Activated naive CD8-positive, alpha-beta T cell treated with anti-CD3 and anti-CD28 coated beads, Interleukin-2, amount 50 U/mL, for 24 hours (primary cell): ENCODE data around the gene OR51A7.
"Not testable (repeated sequence)": the region's sequence is repeated elsewhere in the genome, so short reads cannot be mapped to it uniquely, and the experiment has no call there.

ENCODE experiments used
- ATAC-seq: fragments of 150-1000 bp; cut with Tn5 transposase; one replicate; pipeline ENCODE4 v1.10.0; 2021
- DNase-seq: peaks from one replicate; pipeline ENCODE4 v3.0.0; 2021
- H3K27ac Mint-ChIP-seq: one replicate; pipeline ENCODE4 v1.8.0; 2021; ENCODE audit warnings: mild to moderate bottlenecking, mixed read lengths
- H3K27me3 Mint-ChIP-seq: one replicate; pipeline ENCODE4 v1.8.0; 2021; ENCODE audit warnings: mixed read lengths
- H3K36me3 Mint-ChIP-seq: one replicate; pipeline ENCODE4 v1.8.0; 2021; ENCODE audit warnings: low read depth, mixed read lengths
- H3K4me1 Mint-ChIP-seq: one replicate; pipeline ENCODE4 v1.8.0; 2021; ENCODE audit warnings: mixed read lengths
- H3K4me3 Mint-ChIP-seq: one replicate; pipeline ENCODE4 v1.8.0; 2021; ENCODE audit warnings: mild to moderate bottlenecking, moderate library complexity, mixed read lengths
- H3K9me3 Mint-ChIP-seq: one replicate; pipeline ENCODE4 v1.8.0; 2021; ENCODE audit warnings: mixed read lengths

The OR51A7 gene

DNA sequence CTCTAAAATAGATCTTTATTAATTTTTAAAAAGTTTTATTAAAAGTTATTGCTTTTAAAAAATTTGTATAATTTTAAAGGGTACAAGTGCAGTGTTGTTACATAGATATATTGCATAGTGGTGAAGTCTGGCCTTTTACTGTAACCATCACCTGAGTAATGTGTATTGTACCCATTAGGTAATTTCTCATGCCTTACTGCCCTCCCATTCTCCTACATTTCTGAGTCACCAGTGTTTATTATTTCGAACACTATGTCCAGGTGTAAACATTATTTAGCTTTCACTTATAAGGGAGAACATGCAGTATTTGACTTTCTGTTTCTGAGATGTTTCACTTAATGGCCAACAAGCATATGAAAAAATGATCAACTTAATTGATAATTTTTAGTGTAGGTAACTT is 18.2 kb downstream of the OR51A7 start:
- Mint-ChIP-seq H3K4me3 (no peak overlapping the region), H3K36me3 (no peaks in the 10 kb centered on the region), H3K4me1 (no peaks in the 10 kb centered on the region), H3K27ac (no peak overlapping the region), H3K9me3 (no peaks in the 10 kb centered on the region), H3K27me3 (no peaks in the 10 kb centered on the region)
- no peak for ATAC-seq
- DNase-seq: no peak

DNA sequence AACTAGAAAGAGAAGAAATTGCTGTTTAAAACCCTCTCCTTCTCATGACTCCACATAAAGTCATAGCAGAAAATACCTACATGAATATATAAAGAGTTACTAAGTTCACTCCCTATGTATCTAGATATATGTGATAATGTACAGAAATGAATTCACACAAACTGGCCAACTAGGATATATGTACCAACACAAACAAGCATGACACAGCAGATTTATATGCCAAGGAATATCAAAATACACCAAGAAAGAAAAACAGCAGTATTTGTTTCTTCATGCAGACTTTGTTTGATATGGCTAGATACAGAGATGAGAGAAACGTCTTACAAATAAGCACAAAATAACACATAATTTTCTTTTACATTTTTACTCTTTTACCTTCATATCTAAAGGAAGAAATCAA is 18.7 kb downstream of the OR51A7 start:
- Mint-ChIP-seq H3K4me3 (no peak overlapping the region), H3K27ac (no peak overlapping the region), H3K36me3 (no peaks in the 10 kb centered on the region), H3K9me3 (no peaks in the 10 kb centered on the region), H3K27me3 (no peaks in the 10 kb centered on the region), H3K4me1 (no peaks in the 10 kb centered on the region)
- ATAC-seq (no peak), DNase-seq (no peak)

DNA sequence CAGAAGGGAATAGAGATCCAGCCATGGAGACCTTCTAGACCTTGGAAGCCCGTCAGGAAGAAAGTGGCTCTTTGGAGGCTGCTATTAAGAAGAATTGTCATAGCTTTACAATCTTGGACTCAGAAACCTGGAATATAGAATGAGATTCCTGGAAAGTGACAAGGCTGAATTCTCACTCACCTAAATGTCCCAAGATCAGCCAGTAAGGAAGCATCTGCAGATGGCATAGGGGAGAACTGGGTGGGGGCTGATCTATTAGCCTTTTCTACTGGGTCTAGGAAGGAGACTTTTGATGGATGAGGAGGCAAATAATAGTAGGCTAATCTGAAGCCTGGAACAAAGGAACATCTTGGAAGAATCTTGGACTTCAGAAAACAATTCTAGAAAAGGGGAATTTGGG is 20.7 kb downstream of the OR51A7 start, which contains the start of gene OR51G1:
TSS of gene OR51G1 (minus strand) at position 101 of the 400 bp plus-strand sequence. CDS start at position 101, 0 bp downstream.
- Mint-ChIP-seq H3K27ac (no peak within 1 kb of the TSS), H3K36me3 (no peaks in the 10 kb centered on the region)

DNA sequence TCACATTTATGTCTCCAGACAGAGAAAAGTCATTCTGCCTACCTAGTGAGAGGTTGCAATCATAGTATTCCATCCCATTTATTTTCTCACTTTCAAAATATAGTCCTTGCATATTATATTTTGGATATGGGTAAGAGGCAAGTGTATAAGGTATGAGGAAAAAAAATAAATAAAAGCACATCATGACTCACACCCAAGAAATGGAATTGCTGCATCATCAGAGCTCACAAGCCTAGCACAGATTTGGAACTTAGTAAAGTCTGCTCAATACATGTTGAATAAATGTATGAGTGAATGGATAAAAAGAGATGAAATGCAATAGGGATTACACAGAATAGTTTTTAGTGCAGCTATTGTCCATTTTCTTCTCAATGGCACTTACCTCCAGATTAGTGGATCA is 23.0 kb downstream of the OR51A7 start:
- ATAC-seq: no peak
- Mint-ChIP-seq H3K27me3 (no peaks in the 10 kb centered on the region), H3K27ac (no peak overlapping the region), H3K4me1 (no peaks in the 10 kb centered on the region), H3K4me3 (no peak overlapping the region), H3K9me3 (no peaks in the 10 kb centered on the region), H3K36me3 (no peaks in the 10 kb centered on the region)
- DNase-seq: no peak

More for the DNA sequence above, 20.7 kb downstream of the OR51A7 start, which contains the start of gene OR51G1:
- ATAC-seq (no peak), DNase-seq (no peak)
- no peaks in the 10 kb centered on the region for H3K4me1 Mint-ChIP-seq
- no peak within 1 kb of the TSS for H3K4me3 Mint-ChIP-seq
- H3K27me3 Mint-ChIP-seq: no peaks in the 10 kb centered on the region
- H3K9me3 Mint-ChIP-seq: no peaks in the 10 kb centered on the region

DNA sequence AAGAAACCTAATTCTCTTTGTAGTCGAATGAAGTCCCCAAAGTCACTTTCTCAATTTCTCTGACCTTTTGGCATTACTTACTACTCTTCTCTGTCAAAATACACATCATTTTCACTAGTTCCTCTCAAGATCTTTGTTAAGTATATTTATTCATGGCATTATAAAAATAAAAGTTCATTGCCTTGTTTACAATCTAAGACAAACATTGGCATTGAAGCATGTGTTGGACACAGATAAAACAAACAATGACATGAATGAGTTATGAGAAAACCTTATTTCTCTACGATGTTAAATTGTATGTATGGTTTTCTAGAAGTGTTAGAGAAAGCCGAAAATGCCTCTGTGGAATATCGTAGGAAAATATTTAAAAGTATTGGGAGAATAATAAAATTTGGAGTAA is 29.2 kb downstream of the OR51A7 start:
- no peak overlapping the region for H3K4me3 Mint-ChIP-seq
- DNase-seq (no peak), ATAC-seq (no peak)
- no peaks in the 10 kb centered on the region for H3K9me3 Mint-ChIP-seq
- H3K27ac Mint-ChIP-seq: no peak overlapping the region
- H3K27me3 Mint-ChIP-seq: no peaks in the 10 kb centered on the region
- no peaks in the 10 kb centered on the region for H3K36me3 Mint-ChIP-seq
- no peaks in the 10 kb centered on the region for H3K4me1 Mint-ChIP-seq

DNA sequence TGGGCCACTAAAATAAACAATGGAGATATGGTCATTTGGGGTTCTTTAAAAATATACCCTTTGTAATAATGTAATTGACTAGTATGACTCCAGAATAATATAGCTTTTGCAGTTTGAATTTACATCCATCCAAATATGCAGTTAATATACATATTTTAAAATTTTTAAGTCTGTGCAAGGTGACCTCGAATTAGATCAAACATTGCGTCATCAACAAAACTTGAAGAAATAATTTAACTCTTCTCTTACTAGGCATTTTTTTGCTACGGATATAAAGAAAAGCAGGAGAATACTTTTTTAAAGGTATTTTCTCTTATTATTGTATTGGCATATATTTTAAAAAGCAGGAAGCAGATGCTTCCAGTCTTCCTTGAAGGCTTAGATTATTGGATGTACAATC is 33.2 kb downstream of the OR51A7 start:
- no peak for ATAC-seq

DNA sequence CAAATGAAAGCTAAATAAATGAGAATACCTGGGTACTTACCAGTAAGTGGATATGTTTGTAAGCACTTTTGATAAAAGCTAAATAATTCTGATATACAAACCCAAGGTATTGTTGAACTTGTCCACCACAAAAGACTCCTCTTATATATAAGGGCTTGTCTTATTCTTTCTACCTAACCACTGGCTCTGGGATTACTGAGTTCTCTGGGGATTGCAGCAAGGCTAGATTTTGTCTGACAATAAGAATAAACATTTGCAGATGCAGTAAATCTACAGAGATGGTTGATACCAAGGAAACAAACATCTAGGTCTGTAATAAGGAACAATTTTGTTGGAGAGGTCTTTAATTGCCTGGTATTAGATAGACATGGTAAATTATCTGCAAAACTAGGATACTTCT is 43.9 kb downstream of the OR51A7 start, which contains the start of gene OR51A4:
TSS of gene OR51A4 (minus strand) at position 101 of the 400 bp plus-strand sequence. CDS start 505 bp downstream, outside the sequence.
- ATAC-seq: no peak
- H3K27ac Mint-ChIP-seq: no peak within 1 kb of the TSS
- H3K4me1 Mint-ChIP-seq: no peaks in the 10 kb centered on the region
- H3K27me3 Mint-ChIP-seq: peaks cover 3% of the 10 kb centered on the region
- no peaks in the 10 kb centered on the region for H3K9me3 Mint-ChIP-seq
- H3K4me3 Mint-ChIP-seq: no peak within 1 kb of the TSS
- no peak for DNase-seq
- no peaks in the 10 kb centered on the region for H3K36me3 Mint-ChIP-seq

More for the DNA sequence above, 33.2 kb downstream of the OR51A7 start:
- Mint-ChIP-seq H3K27ac (no peak overlapping the region), H3K4me3 (no peak overlapping the region), H3K27me3 (no peaks in the 10 kb centered on the region), H3K36me3 (no peaks in the 10 kb centered on the region), H3K4me1 (no peaks in the 10 kb centered on the region), H3K9me3 (no peaks in the 10 kb centered on the region)
- no peak for DNase-seq

DNA sequence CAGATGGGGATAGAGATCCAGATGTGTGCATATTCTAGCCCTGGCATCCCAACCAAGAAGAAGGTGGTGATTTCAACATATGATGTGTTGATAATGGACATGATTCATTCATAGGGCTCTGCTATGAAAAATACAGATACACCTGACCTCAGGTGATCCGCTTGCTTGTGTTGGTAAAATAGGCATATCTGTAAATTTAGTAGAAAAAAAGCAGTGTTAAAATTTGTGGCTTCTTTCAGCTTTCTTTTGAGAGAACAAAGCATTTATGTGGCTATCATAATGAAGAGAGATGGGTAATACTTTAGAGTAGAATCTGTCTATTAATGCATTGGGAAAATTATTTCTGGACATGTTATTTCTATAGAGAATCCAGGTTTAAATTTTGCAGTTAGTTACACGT is 52.0 kb downstream of the OR51A7 start, which contains the start of gene OR51A2:
TSS of gene OR51A2 (minus strand) at position 101 of the 400 bp plus-strand sequence. CDS start at position 101, 0 bp downstream.
- not testable (repeated sequence) for H3K9me3 Mint-ChIP-seq, H3K4me1 Mint-ChIP-seq, H3K27ac Mint-ChIP-seq, H3K4me3 Mint-ChIP-seq, H3K36me3 Mint-ChIP-seq, ATAC-seq, DNase-seq, H3K27me3 Mint-ChIP-seq

DNA sequence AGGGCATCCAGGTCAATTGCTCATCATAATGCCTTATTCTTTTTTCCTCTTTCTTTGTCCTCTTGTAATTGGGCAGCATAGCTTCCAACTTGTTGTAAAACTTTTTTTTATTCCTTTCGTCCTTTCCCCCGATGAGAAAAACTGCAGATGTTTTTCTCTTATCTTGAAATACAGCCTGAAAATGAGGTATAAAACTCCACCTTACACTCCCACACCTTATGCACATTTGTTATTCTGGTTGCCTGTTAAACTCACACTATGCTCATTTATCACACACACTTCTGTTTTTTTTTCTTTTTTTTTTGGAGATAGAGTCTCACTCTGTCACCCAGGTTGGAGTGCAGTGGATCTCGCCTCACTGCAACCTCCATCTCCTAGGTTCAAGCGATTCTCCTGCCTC is 53.8 kb downstream of the OR51A7 start:
- H3K27me3 Mint-ChIP-seq: peaks cover 3% of the 10 kb centered on the region
- H3K27ac Mint-ChIP-seq: no peak overlapping the region
- no peak for ATAC-seq
- no peaks in the 10 kb centered on the region for H3K4me1 Mint-ChIP-seq
- peaks cover 4% of the 10 kb centered on the region for H3K9me3 Mint-ChIP-seq
- DNase-seq: no peak
- H3K4me3 Mint-ChIP-seq: no peak overlapping the region
- H3K36me3 Mint-ChIP-seq: no peaks in the 10 kb centered on the region
